Choroid plexus epithelial cell (primary cell): ENCODE data around the gene EPB41L4A.
A peak's percentile ranks its signal among the peaks of the same experiment; 100 is the strongest.

Experiments used
- DNase-seq: peaks from one replicate; pipeline ENCODE4 v3.0.0-alpha.2; 2010; ENCODE audit warnings: low read depth
- H3K4me3 ChIP-seq: 2 replicates; pipeline ENCODE4 v1.5.1; 2011; ENCODE audit warnings: low read depth, mild to moderate bottlenecking, control low read depth, low read length, moderate library complexity
- CTCF ChIP-seq: conservative IDR thresholded peaks from 2 replicates; pipeline ENCODE4 v1.5.1; 2011; ENCODE audit warnings: low read depth, mild to moderate bottlenecking, control low read depth, inconsistent platforms, low read length, moderate library complexity

Gene EPB41L4A

GRCh38 chr5:112275671-112276070 is 143.4 kb downstream of the EPB41L4A start:
- DNase-seq = no peak
- H3K4me3 ChIP-seq = no peak overlapping the region
- no peak for TF ChIP-seq CTCF

GRCh38 chr5:112270299-112271293 is 148.5 kb downstream of the EPB41L4A start:
- DNase-seq = peak; percentile 5
- no peak overlapping the region for H3K4me3 ChIP-seq
- TF ChIP-seq CTCF = no peak

GRCh38 chr5:112267231-112267630 is 151.8 kb downstream of the EPB41L4A start:
- no peak overlapping the region for H3K4me3 ChIP-seq
- no peak for DNase-seq
- no peak for TF ChIP-seq CTCF

- DNase-seq = no peak
- H3K4me3 ChIP-seq = no peak overlapping the region
- TF ChIP-seq CTCF = no peak
Measured at GRCh38 chr5:112264666-112265065, 154.4 kb downstream of the EPB41L4A start.

GRCh38 chr5:112264151-112264550 is 154.9 kb downstream of the EPB41L4A start:
- no peak for DNase-seq
- TF ChIP-seq CTCF = no peak
- H3K4me3 ChIP-seq = no peak overlapping the region

- no peak overlapping the region for H3K4me3 ChIP-seq
- no peak for TF ChIP-seq CTCF
- no peak for DNase-seq
Measured at GRCh38 chr5:112263469-112263868, 155.6 kb downstream of the EPB41L4A start.

GRCh38 chr5:112258571-112258970 is 160.5 kb downstream of the EPB41L4A start:
- no peak for TF ChIP-seq CTCF
- DNase-seq = no peak
- no peak overlapping the region for H3K4me3 ChIP-seq
